Measurements from ENCODE around the gene CTDSP2.
"Not testable (repeated sequence)": the region's sequence is repeated elsewhere in the genome, so short reads cannot be mapped to it uniquely, and the experiment has no call there.

CTDSP2 gene

GRCh38 chr12:57832966-57833365, 13.6 kb downstream of the CTDSP2 start:
- DNase-seq, result no peak

GRCh38 chr12:57830393-57830792, 16.1 kb downstream of the CTDSP2 start:
- DNase-seq, result no peak

- DNase-seq, result no peak
Measured at GRCh38 chr12:57829025-57829777, 17.3 kb downstream of the CTDSP2 start.

- DNase-seq, result no peak
Measured at GRCh38 chr12:57826966-57827365, 19.6 kb downstream of the CTDSP2 start.

- DNase-seq, result no peak
Measured at GRCh38 chr12:57826400-57826799, 20.1 kb downstream of the CTDSP2 start.

GRCh38 chr12:57825451-57825850, 21.1 kb downstream of the CTDSP2 start:
- DNase-seq, result no peak

- no peak for DNase-seq
Measured at GRCh38 chr12:57823908-57824640, 22.5 kb downstream of the CTDSP2 start.

- DNase-seq, result no peak
Measured at GRCh38 chr12:57823131-57823907, 23.2 kb downstream of the CTDSP2 start.

- no peak for DNase-seq
Measured at GRCh38 chr12:57822392-57823130, 24.0 kb downstream of the CTDSP2 start.

- no peak for DNase-seq
Measured at GRCh38 chr12:57821474-57822214, 24.9 kb downstream of the CTDSP2 start.

- DNase-seq, result not testable (repeated sequence)
Measured at GRCh38 chr12:57821015-57821414, 25.5 kb downstream of the CTDSP2 start.

GRCh38 chr12:57820119-57820518, 26.4 kb downstream of the CTDSP2 start:
- DNase-seq, result not testable (repeated sequence)

- DNase-seq, result not testable (repeated sequence)
Measured at GRCh38 chr12:57817990-57818331, 28.6 kb downstream of the CTDSP2 start.

GRCh38 chr12:57817261-57817989, 29.1 kb downstream of the CTDSP2 start:
- no peak for DNase-seq

GRCh38 chr12:57816855-57817151, 29.7 kb downstream of the CTDSP2 start:
- DNase-seq, result peak; percentile 18

GRCh38 chr12:57816001-57816854, 30.3 kb downstream of the CTDSP2 start:
- DNase-seq, result peak; percentile 64

GRCh38 chr12:57815177-57816000, 31.1 kb downstream of the CTDSP2 start:
- peak; percentile 89 for DNase-seq

- no peak for DNase-seq
Measured at GRCh38 chr12:57813971-57814772, 32.4 kb downstream of the CTDSP2 start.

Data from NCI-H2171 treated with DMSO at 0.1 percent for 48 hours (cell line).